GM12878 (cell line): Measurements from ENCODE around the gene RCOR1. TPM values are rescaled to one million over a fixed set of nuclear protein-coding genes. Genes with fewer than 3 reads are reported as not detected.

Experiments used
- BHLHE40 ChIP-seq, 2 experiments: fragments of 450-650 bp in 1 of 2; IDR thresholded peaks; 2 replicates each; pipeline ENCODE4 v1.6.1; 2011 to 2017; ENCODE audit warnings: low read depth in 2 of 2, borderline replicate concordance in 1 of 2, improper control_type of control experiment in 1 of 2, low read length in 1 of 2, mild to moderate bottlenecking in 1 of 2
- BMI1 ChIP-seq: fragments of 450-650 bp; IDR thresholded peaks from 2 replicates; pipeline ENCODE4 v1.6.1; 2016; ENCODE audit warnings: mild to moderate bottlenecking, moderate library complexity, borderline replicate concordance
- CBFB ChIP-seq: IDR thresholded peaks from 2 replicates; pipeline ENCODE4 v1.6.1; 2016; ENCODE audit warnings: antibody characterized with exemption, low read depth
- CREM ChIP-seq: IDR thresholded peaks from 2 replicates; pipeline ENCODE4 v1.6.1; 2014; ENCODE audit warnings: antibody characterized with exemption, low read depth
- CUX1 ChIP-seq: IDR thresholded peaks from 2 replicates; pipeline ENCODE4 v1.6.1; 2012; ENCODE audit warnings: improper control_type of control experiment, low read depth, low read length; ENCODE audit not compliant: insufficient replicate concordance
- ESRRA ChIP-seq: IDR thresholded peaks from 2 replicates; pipeline ENCODE4 v1.6.1; 2012; ENCODE audit warnings: mild to moderate bottlenecking, low read length, improper control_type of control experiment
- EZH2 ChIP-seq: IDR thresholded peaks from 2 replicates; pipeline ENCODE4 v1.6.1; 2012; ENCODE audit warnings: low read depth, mild to moderate bottlenecking, control low read depth, inconsistent platforms, low read length, borderline replicate concordance; ENCODE audit not compliant: control insufficient read depth
- HDAC2 ChIP-seq: fragments of 200-600 bp; sonication (generic); IDR thresholded peaks from 2 replicates; pipeline ENCODE4 v1.6.1; 2017
- JUND ChIP-seq: IDR thresholded peaks from 2 replicates; pipeline ENCODE4 v1.6.1; 2012; ENCODE audit warnings: low read depth, mild to moderate bottlenecking, low read length, improper control_type of control experiment, moderate library complexity
- KAT2A ChIP-seq: conservative IDR thresholded peaks from 2 replicates; pipeline ENCODE4 v1.6.1; 2011; ENCODE audit warnings: low read depth, low read length; ENCODE audit not compliant: control insufficient read depth
- NFIC ChIP-seq: IDR thresholded peaks from 2 replicates; pipeline ENCODE4 v1.6.1; 2012; ENCODE audit warnings: low read depth, mild to moderate bottlenecking, inconsistent platforms, low read length, moderate library complexity
- POLR2A ChIP-seq: IDR thresholded peaks from 2 replicates; pipeline ENCODE4 v1.6.1; 2011; ENCODE audit warnings: low read depth, mild to moderate bottlenecking, low read length
- RUNX3 ChIP-seq: IDR thresholded peaks from 2 replicates; pipeline ENCODE4 v1.6.1; 2012; ENCODE audit warnings: low read length, inconsistent platforms
- SP1 ChIP-seq: IDR thresholded peaks from one replicate; pipeline ENCODE4 v1.6.1; 2011; ENCODE audit warnings: low read depth, low read length
- SUZ12 ChIP-seq: fragments of 200-600 bp; sonication (generic); IDR thresholded peaks from one replicate; pipeline ENCODE4 v1.6.1; 2018; ENCODE audit warnings: antibody characterized with exemption, mild to moderate bottlenecking; ENCODE audit not compliant: unreplicated experiment
- ZBTB11 ChIP-seq: fragments of 450-650 bp; formaldehyde crosslinking; IDR thresholded peaks from 2 replicates; pipeline ENCODE4 v1.5.0; 2022; ENCODE audit warnings: mild to moderate bottlenecking, missing genetic modification characterization
- ZNF592 ChIP-seq: fragments of 450-650 bp; IDR thresholded peaks from 2 replicates; pipeline ENCODE4 v1.6.1; 2017; ENCODE audit warnings: mild to moderate bottlenecking, moderate library complexity
- polyA plus RNA-seq, 11 experiments: library from polyadenylated mRNA; depleted of rRNA in 4 of 11; unstranded in 6 of 11; stranded (reverse) in 5 of 11; fragments of >200 nt; fragmentation: Nextera tagmentation in 4 of 11; fragmentation: Illumina TruSeq in 1 of 11; extraction: Ambion mirVana in 4 of 11; extraction: Trizol in 1 of 11; gene quantifications; 1 replicate in 1 of 11; 2 replicates in 10 of 11; pipeline versions ENCODE4 v1.2.1 to v1.2.3, GENCODE V29; 2011 to 2016; ENCODE audit warnings: inconsistent platforms in 2 of 11, missing spikeins in 2 of 11, low read depth in 1 of 11
- total RNA-seq, 4 experiments: library from RNA; depleted of rRNA in 3 of 4; stranded (reverse); fragments of >200 nt in 3 of 4; fragmentation: Illumina TruSeq in 1 of 4; extraction: Trizol in 1 of 4; gene quantifications; 2 replicates each; pipeline versions ENCODE4 v1.2.1 to v1.2.3, GENCODE V29; 2013 to 2021

The RCOR1 gene
- total and polyA plus RNA-seq, 10 of the 15 experiments (the other 5 are each of a cell fraction or from before 2014, with no cell fraction given), result 1.6 to 12.2 (median 4.4) TPM

GRCh38 chr14:102591944-102592762 is at the start of gene RCOR1 (continued):
- TF ChIP-seq CUX1 (no peak), CREM (peak; percentile 79), ZBTB11 (no peak), ZNF592 (no peak), BMI1 (no peak), HDAC2 (no peak), NFIC (no peak; the same call in 1 of the 2 replicates), POLR2A (peak; percentile 92), SP1 (peak; percentile 74), RUNX3 (peak; percentile 86), KAT2A (no peak), CBFB (peak; percentile 72), ESRRA (no peak; the same call in 1 of the 2 replicates), BHLHE40 (IDR thresholded peaks at IDR 0.05; ENCODE audit: borderline replicate concordance in 1 of 2, low read depth in 2 of 2, low read length in 1 of 2) (peak in 1 of 2 experiments; percentile 28; a peak in 1 of 4 replicates), EZH2 (no peak), JUND (no peak), SUZ12 (no peak)
